SK-N-MC (cell line): ENCODE results near the gene FLRT2.

Experiments
- EZH2 ChIP-seq: fragments of 200-600 bp; sonication (generic); IDR thresholded peaks from one replicate; pipeline ENCODE4 v1.6.1; 2017; ENCODE audit warnings: antibody characterized with exemption
- FOXP2 ChIP-seq: optimal IDR thresholded peaks from 2 replicates; pipeline ENCODE3; 2011; ENCODE audit warnings: mild to moderate bottlenecking, moderate library complexity; ENCODE audit not compliant: insufficient read depth; ENCODE audit errors: extremely low read length, control extremely low read depth
- POLR2AphosphoS5 ChIP-seq: IDR thresholded peaks from 2 replicates; pipeline ENCODE4 v1.6.1; 2012; ENCODE audit warnings: mild to moderate bottlenecking, low read depth, low read length, borderline replicate concordance

- TF ChIP-seq POLR2AphosphoS5 (no peak), EZH2 (no peak), FOXP2 (no peak)
Measured at GRCh38 chr14:85482552-85482951, 47.4 kb upstream of the FLRT2 start.
